Measurements from ENCODE around the gene EPHB1.

EPHB1 gene

DNA sequence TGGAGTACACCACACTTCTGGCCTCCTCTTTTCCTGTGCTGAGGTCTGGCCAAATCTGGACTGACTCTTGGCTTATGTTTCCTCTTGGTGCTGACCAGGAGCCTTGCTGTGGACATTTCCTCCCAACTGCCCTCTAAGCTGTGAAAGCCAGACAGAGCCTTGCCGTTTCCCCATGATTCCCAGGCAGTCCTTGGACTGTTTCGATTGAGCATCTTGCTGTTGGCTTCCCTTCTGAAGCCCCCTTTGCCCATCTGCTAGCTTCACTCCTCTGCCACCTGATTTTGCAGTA, 110.5 kb downstream of the EPHB1 start:
- Histone ChIP-seq H3K36me3 (ENCODE audit: low read depth) (no peaks in the 10 kb centered on the region), H3K27ac (ENCODE audit: poor library complexity, severe bottlenecking) (no peak overlapping the region), H3K9me3 (ENCODE audit: severe bottlenecking) (no peaks in the 10 kb centered on the region), H3K4me3 (ENCODE audit: severe bottlenecking) (no peak overlapping the region), H3K4me1 (ENCODE audit: insufficient read depth, poor library complexity, severe bottlenecking) (no peaks in the 10 kb centered on the region), H3K27me3 (ENCODE audit: insufficient read depth, poor library complexity, severe bottlenecking) (no peaks in the 10 kb centered on the region)
- ATAC-seq (ENCODE audit: low read depth) = no peak
- TF ChIP-seq, protein P1, sequence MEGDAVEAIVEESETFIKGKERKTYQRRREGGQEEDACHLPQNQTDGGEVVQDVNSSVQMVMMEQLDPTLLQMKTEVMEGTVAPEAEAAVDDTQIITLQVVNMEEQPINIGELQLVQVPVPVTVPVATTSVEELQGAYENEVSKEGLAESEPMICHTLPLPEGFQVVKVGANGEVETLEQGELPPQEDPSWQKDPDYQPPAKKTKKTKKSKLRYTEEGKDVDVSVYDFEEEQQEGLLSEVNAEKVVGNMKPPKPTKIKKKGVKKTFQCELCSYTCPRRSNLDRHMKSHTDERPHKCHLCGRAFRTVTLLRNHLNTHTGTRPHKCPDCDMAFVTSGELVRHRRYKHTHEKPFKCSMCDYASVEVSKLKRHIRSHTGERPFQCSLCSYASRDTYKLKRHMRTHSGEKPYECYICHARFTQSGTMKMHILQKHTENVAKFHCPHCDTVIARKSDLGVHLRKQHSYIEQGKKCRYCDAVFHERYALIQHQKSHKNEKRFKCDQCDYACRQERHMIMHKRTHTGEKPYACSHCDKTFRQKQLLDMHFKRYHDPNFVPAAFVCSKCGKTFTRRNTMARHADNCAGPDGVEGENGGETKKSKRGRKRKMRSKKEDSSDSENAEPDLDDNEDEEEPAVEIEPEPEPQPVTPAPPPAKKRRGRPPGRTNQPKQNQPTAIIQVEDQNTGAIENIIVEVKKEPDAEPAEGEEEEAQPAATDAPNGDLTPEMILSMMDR (IDR thresholded peaks at IDR 0.05; ENCODE audit: poor library complexity, severe bottlenecking) = no peak
- no peak for DNase-seq (ENCODE audit: low spot score)

DNA sequence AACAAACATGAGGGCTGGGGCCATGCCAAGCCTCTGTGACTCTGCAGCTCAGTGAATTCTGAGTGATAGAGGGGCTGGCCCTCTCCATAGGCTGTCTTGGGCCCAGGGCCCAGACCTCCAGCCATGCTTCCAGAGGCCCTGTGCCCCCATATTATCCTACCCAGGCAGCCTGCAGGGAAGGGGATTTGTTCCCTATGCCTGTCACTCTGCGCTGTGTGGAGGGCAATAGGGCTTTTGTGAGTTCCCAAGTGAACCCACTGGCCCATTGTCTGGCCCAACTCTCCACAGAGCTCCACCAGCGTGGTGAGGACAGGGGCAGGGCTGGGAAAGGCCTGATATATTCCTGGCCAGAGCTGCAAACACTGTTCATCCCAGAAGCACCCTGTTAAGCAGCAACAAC, 113.2 kb downstream of the EPHB1 start:
- no peaks in the 10 kb centered on the region for H3K9me3 ChIP-seq (ENCODE audit: severe bottlenecking)
- no peak overlapping the region for H3K4me3 ChIP-seq (ENCODE audit: severe bottlenecking)
- no peaks in the 10 kb centered on the region for H3K4me1 ChIP-seq (ENCODE audit: insufficient read depth, poor library complexity, severe bottlenecking)
- DNase-seq (ENCODE audit: low spot score) = no peak
- TF ChIP-seq, protein P1 (IDR thresholded peaks at IDR 0.05; ENCODE audit: poor library complexity, severe bottlenecking) = no peak
- ATAC-seq (ENCODE audit: low read depth) = no peak
- H3K27ac ChIP-seq (ENCODE audit: poor library complexity, severe bottlenecking) = no peak overlapping the region
- no peaks in the 10 kb centered on the region for H3K27me3 ChIP-seq (ENCODE audit: insufficient read depth, poor library complexity, severe bottlenecking)
- H3K36me3 ChIP-seq (ENCODE audit: low read depth) = no peaks in the 10 kb centered on the region

DNA sequence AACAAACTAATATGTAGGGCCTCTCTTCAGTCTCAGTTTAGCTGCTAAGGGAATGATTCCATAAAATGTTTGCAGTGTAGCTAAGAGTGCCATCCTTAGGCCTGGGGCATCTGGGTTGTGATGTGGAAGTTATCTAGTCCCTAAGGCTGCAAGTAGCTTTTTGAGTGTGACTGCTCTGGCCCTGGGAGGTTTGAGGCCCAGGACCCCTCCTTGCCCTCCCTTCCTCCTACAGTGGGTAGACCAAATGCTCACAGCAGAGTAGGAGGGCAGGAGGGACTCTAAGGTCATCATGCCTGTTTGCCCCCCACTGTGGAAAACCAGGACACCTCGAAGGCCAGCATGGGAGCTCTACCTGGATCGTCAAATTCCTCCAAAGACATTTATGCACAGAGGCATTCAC, 115.0 kb downstream of the EPHB1 start:
- DNase-seq (ENCODE audit: low spot score) = no peak
- TF ChIP-seq, protein P1 (IDR thresholded peaks at IDR 0.05; ENCODE audit: poor library complexity, severe bottlenecking) = no peak

DNA sequence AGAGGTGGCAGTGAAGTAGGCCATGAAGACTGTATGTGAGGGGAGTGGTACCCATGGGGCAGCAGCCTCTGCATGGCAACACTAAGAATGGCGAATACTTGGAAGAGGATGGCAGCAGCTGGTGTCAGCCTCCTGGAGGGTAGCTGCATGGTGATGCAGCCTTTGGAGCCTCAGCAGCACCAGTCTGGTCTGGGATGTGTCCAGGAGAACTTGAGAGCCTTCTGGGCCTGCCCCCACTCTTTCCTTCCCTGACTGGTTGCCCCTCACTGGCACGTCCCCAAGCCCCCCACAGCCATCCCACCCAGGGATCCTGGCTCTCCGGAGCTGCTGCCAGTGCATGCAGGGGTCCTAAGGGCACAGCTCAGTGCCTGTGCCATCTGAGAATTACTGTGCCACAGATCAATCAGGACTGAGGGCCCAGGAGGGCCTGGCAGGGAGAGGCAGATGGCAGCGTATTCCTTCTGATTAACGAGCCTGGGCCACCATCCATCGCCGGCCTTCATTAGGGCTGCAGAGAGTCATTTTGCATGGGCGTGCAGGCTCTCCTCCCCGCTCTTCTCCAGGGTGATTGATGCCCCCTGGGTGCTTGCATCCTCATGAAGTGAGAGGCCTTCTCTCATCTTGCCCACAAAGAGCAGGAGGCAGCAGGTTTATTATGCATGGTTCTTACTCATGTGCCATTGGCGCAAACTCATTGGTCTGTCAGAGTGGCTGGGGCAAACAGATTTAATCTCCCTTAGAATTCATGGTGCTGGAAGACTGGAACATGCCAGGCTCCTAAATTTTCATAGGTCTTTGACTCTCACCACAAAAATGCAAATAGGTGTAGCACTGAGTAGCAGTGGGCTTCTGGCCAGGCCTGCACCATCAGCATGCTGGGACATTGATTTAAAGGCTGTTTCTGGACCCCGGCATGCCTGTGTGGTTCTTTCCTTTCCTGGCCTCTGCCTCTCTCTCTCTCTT, 116.8 kb downstream of the EPHB1 start:
- no peak overlapping the region for H3K27ac ChIP-seq (ENCODE audit: poor library complexity, severe bottlenecking)
- no peak overlapping the region for H3K4me3 ChIP-seq (ENCODE audit: severe bottlenecking)
- no peaks in the 10 kb centered on the region for H3K36me3 ChIP-seq (ENCODE audit: low read depth)
- TF ChIP-seq, protein P1 (IDR thresholded peaks at IDR 0.05; ENCODE audit: poor library complexity, severe bottlenecking) = no peak
- DNase-seq (ENCODE audit: low spot score) (no peak), ATAC-seq (ENCODE audit: low read depth) (no peak; the same call in 2 of the 3 replicates)
- no peaks in the 10 kb centered on the region for H3K4me1 ChIP-seq (ENCODE audit: insufficient read depth, poor library complexity, severe bottlenecking)
- no peaks in the 10 kb centered on the region for H3K9me3 ChIP-seq (ENCODE audit: severe bottlenecking)
- H3K27me3 ChIP-seq (ENCODE audit: insufficient read depth, poor library complexity, severe bottlenecking) = no peaks in the 10 kb centered on the region

More for the DNA sequence above, 115.0 kb downstream of the EPHB1 start:
- Histone ChIP-seq H3K27ac (ENCODE audit: poor library complexity, severe bottlenecking) (no peak overlapping the region), H3K4me3 (ENCODE audit: severe bottlenecking) (no peak overlapping the region), H3K4me1 (ENCODE audit: insufficient read depth, poor library complexity, severe bottlenecking) (no peaks in the 10 kb centered on the region), H3K27me3 (ENCODE audit: insufficient read depth, poor library complexity, severe bottlenecking) (no peaks in the 10 kb centered on the region), H3K9me3 (ENCODE audit: severe bottlenecking) (no peaks in the 10 kb centered on the region), H3K36me3 (ENCODE audit: low read depth) (no peaks in the 10 kb centered on the region)
- ATAC-seq (ENCODE audit: low read depth) = no peak
